Activated T-cell treated with anti-CD3 and anti-CD28 coated beads, Interleukin-2, amount 50 U/mL, for 72 hours (primary cell): Measurements from ENCODE around the gene ZFYVE28. TPM values are rescaled to one million over a fixed set of nuclear protein-coding genes. Genes with fewer than 3 reads are reported as not detected.
"Not testable (repeated sequence)": the region's sequence is repeated elsewhere in the genome, so short reads cannot be mapped to it uniquely, and the experiment has no call there.

Experiments used
- ATAC-seq, 2 donors: fragments of 150-1000 bp; cut with Tn5 transposase; replicated peaks in 1 of 2; 2 replicates each; pipeline ENCODE4 v1.10.0; 2021; ENCODE audit warnings: moderate library complexity in 2 of 2, mild to moderate bottlenecking in 1 of 2
- DNase-seq, 2 donors: peaks; one replicate each; pipeline ENCODE4 v3.0.0; 2021 to 2022; ENCODE audit warnings: mixed read lengths in 1 of 2
- H3K27ac Mint-ChIP-seq: one replicate; pipeline ENCODE4 v1.8.0; 2022; ENCODE audit warnings: mild to moderate bottlenecking, moderate library complexity, mixed read lengths
- H3K27me3 Mint-ChIP-seq: one replicate; pipeline ENCODE4 v1.8.0; 2022; ENCODE audit warnings: low read depth, mixed read lengths
- H3K36me3 Mint-ChIP-seq, 2 donors: one replicate each; pipeline ENCODE4 v1.8.0; 2022; ENCODE audit warnings: mixed read lengths in 2 of 2, mild to moderate bottlenecking in 1 of 2; ENCODE audit not compliant: insufficient read depth in 2 of 2
- H3K4me1 Mint-ChIP-seq: one replicate; pipeline ENCODE4 v1.8.0; 2022; ENCODE audit warnings: low read depth, mixed read lengths
- H3K4me3 Mint-ChIP-seq, 2 donors: one replicate each; pipeline ENCODE4 v1.8.0; 2022; ENCODE audit warnings: mild to moderate bottlenecking in 2 of 2, mixed read lengths in 2 of 2, moderate library complexity in 2 of 2
- H3K9me3 Mint-ChIP-seq, 2 donors: one replicate each; pipeline ENCODE4 v1.8.0; 2022; ENCODE audit warnings: mixed read lengths in 2 of 2
- total RNA-seq, 2 donors: library from RNA; stranded (reverse); gene quantifications; one replicate each; pipeline ENCODE4 v1.2.3, GENCODE V29; 2022

The ZFYVE28 gene
- total RNA-seq, 2 donors from 2014 or later = 14.4 to 24.4 TPM

DNA sequence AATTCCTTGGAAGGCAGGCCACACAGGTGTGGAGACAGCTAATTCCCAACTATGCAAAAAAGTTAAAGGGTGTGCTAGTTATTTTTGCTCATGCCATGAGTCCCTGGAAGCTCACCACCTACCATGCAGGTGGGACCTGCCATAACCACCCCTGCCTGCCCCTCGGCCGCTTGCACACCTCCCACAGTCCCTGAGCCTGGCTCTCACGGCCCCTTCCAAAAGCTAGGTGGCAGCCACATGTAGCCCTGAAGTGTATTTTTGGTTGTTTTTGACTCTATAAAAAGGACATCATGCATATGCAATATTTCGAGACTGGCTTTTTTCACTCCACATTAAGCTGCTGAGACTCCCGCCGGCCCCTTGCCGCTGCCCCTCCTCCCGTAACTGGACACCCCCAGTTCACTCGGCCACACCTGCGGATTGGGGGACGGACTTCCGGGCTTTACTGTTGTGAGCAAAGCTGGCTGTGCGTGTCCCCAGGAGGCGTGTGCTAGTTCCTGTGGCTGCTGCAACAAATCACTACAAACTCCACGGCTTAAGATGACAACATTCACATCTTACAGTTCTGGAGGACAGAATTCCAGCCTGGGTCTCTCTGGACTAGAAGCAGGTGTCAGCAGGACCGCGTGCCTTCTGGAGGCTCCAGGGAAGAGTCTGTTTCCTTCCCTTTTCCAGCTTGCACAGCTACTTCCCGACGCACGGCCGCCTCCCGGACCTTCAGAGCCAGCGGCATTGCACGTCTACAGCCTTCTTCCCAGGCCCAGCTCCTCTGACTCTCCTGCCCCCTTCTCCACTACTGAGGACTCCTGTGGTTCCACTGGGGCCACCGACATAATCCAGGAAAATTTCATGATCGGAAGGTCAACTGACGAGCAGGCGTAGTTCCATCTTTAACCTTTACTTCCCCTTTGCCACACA lies 24.8 kb downstream of the ZFYVE28 start:
- DNase-seq = no peak
- peak; percentile 60 to 71 for ATAC-seq
- H3K27ac Mint-ChIP-seq = no peak overlapping the region
- H3K4me3 Mint-ChIP-seq = peak overlapping the region; percentile 23 to 52
- H3K4me1 Mint-ChIP-seq = peaks cover 28% of the 10 kb centered on the region
- no peaks in the 10 kb centered on the region for H3K36me3 Mint-ChIP-seq
- H3K27me3 Mint-ChIP-seq = peaks cover 18% of the 10 kb centered on the region
- H3K9me3 Mint-ChIP-seq = no peaks in the 10 kb centered on the region

DNA sequence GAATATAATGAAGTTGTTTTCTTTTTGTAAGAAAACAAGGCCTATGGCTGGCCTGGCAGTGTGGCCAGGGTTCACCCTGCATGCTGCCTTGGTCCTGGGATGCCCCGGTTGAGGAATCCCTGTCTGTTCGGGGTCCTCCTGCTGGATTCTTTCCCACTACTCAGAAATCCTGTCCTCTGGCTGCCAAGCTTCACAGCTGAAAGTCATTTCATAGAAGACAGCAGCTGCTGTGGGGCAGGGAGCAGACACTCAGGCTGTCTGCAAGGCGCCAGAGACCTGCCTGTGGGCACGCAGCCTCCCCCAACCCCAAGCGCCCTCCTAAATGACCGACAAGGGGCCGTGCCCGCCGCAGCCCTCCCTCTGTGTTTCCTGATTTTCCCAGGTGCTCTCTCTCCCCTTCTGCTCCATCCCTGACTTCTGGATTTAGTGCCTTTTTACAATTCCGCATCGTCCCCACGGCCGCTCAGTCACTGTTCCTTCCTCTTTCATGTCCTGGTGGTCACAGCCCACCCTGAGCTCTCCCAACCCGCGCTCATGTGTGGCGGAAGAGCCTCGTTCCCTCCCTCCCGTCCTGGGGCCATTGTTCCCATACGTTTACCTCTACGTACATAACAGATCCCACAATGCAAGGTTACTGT lies 27.5 kb downstream of the ZFYVE28 start:
- DNase-seq (no peak), ATAC-seq (no peak)
- no peaks in the 10 kb centered on the region for H3K36me3 Mint-ChIP-seq
- H3K4me3 Mint-ChIP-seq = peak overlapping the region in 1 of 2 donors; percentile 56
- H3K9me3 Mint-ChIP-seq = no peaks in the 10 kb centered on the region
- H3K27ac Mint-ChIP-seq = no peak overlapping the region
- peaks cover 28% of the 10 kb centered on the region for H3K4me1 Mint-ChIP-seq
- H3K27me3 Mint-ChIP-seq = peaks cover 18% of the 10 kb centered on the region

- Mint-ChIP-seq H3K27me3 (peaks cover 18% of the 10 kb centered on the region), H3K9me3 (no peaks in the 10 kb centered on the region), H3K4me3 (no peak overlapping the region), H3K4me1 (peaks cover 27% of the 10 kb centered on the region), H3K27ac (no peak overlapping the region), H3K36me3 (no peaks in the 10 kb centered on the region)
- ATAC-seq (no peak), DNase-seq (no peak)
These were observed 28.3 kb downstream of the ZFYVE28 start for GRCh38 chr4:2390146-2390545.

DNA sequence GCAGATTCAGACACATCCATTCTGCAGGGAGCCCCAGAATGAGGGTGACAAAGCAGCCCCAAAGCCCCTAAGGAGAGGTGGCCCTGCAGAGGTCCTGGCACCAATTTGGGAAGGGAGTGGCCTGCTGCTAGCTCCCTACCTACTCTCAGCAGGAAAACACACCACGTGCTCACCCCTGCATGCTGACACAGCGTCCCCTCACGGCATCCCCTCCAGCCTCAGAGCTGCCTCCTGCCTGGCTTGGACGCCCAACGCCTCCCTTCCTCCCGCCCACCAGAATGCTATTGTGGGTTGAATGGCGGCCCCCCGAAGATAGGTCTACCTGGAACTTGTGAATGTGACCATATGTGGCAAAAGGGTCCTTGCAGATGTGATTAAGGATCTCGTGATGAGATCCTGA lies 28.8 kb downstream of the ZFYVE28 start:
- ATAC-seq = no peak
- Mint-ChIP-seq H3K27ac (no peak overlapping the region), H3K27me3 (peaks cover 18% of the 10 kb centered on the region), H3K36me3 (no peaks in the 10 kb centered on the region), H3K4me1 (peaks cover 22% of the 10 kb centered on the region), H3K4me3 (no peak overlapping the region), H3K9me3 (no peaks in the 10 kb centered on the region)
- DNase-seq = no peak

GRCh38 chr4:2388429-2389182 lies 29.8 kb downstream of the ZFYVE28 start:
- no peak overlapping the region for H3K4me3 Mint-ChIP-seq

GRCh38 chr4:2387829-2388228 lies 30.6 kb downstream of the ZFYVE28 start:
- H3K4me1 Mint-ChIP-seq = peaks cover 16% of the 10 kb centered on the region
- no peak overlapping the region for H3K4me3 Mint-ChIP-seq
- no peak for DNase-seq
- H3K36me3 Mint-ChIP-seq = no peaks in the 10 kb centered on the region
- no peak overlapping the region for H3K27ac Mint-ChIP-seq
- ATAC-seq = no peak
- peaks cover 18% of the 10 kb centered on the region for H3K27me3 Mint-ChIP-seq
- H3K9me3 Mint-ChIP-seq = no peaks in the 10 kb centered on the region

More at GRCh38 chr4:2388429-2389182, 29.8 kb downstream of the ZFYVE28 start:
- peaks cover 14% of the 10 kb centered on the region for H3K4me1 Mint-ChIP-seq
- H3K9me3 Mint-ChIP-seq = no peaks in the 10 kb centered on the region
- H3K27me3 Mint-ChIP-seq = peaks cover 18% of the 10 kb centered on the region
- no peak for DNase-seq
- no peak for ATAC-seq
- no peaks in the 10 kb centered on the region for H3K36me3 Mint-ChIP-seq
- no peak overlapping the region for H3K27ac Mint-ChIP-seq

DNA sequence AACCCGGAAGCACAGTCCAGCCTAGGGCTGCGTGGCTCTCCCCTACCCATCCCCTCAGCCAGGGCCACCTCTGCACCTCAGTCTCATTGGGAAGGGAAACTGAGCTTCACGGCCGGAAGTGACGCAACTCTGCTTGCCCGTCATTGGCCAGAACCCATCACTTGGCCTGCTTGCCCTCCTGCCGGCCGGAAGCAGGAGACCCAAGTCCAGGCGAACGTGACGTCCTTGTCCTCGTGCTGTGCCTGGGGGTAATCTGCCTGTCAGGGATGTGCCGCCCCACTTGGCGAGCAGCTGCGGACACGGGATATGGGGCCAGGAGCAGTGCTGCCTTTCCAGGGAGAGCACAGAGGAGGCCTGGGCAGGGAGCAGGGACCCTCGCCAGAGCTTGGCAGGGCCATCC lies 31.2 kb downstream of the ZFYVE28 start:
- H3K4me3 Mint-ChIP-seq = no peak overlapping the region
- DNase-seq (no peak), ATAC-seq (no peak)
- H3K27ac Mint-ChIP-seq = no peak overlapping the region
- H3K9me3 Mint-ChIP-seq = no peaks in the 10 kb centered on the region
- peaks cover 15% of the 10 kb centered on the region for H3K27me3 Mint-ChIP-seq
- H3K36me3 Mint-ChIP-seq = no peaks in the 10 kb centered on the region
- H3K4me1 Mint-ChIP-seq = peaks cover 21% of the 10 kb centered on the region

DNA sequence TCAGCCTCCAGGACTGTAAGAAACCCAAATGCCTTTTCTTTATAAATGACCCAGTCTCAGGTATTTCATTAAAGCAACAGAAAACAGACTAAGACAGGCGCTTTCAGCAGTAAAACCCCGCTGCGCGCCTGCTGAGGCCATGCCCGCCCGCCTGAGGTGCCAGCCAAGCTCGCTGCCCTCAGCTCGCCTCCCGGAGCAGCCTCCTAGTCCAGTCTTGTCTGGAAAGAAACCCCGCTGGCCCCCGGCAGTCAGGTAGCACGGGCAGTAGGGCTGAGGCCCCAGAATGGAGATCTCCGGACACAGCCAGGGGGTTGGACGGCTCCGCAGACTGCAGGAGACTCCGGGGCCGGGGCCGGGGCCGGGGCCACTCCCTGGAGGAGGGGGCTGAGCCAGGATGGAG lies 31.7 kb downstream of the ZFYVE28 start:
- Mint-ChIP-seq H3K4me1 (peaks cover 21% of the 10 kb centered on the region), H3K4me3 (no peak overlapping the region), H3K27me3 (peaks cover 10% of the 10 kb centered on the region), H3K36me3 (no peaks in the 10 kb centered on the region), H3K27ac (no peak overlapping the region), H3K9me3 (no peaks in the 10 kb centered on the region)
- ATAC-seq = no peak
- no peak for DNase-seq

DNA sequence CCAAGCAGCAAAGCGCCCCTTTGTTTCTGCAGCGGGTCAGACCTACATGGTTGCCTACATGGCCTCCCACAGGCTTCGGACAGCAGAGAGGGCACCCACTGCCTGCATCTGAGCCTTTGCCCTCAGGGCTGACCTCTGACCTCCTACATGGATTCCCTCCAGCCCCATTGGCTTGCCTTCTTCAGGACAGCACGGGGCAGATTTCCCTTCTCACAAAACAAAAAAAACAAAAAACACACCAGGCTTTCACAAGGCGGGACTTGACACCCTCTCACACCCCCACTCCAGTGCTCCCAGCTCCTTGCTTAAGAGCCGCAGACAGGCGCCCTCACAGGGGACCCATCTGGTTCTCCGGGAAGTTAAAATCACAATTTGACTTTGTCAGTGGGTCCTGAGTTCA lies 32.9 kb downstream of the ZFYVE28 start:
- ATAC-seq (no peak), DNase-seq (no peak)
- Mint-ChIP-seq H3K36me3 (peaks cover 0 to 4% of the 10 kb centered on the region in 2 donors), H3K9me3 (no peaks in the 10 kb centered on the region), H3K4me1 (peaks cover 15% of the 10 kb centered on the region), H3K27me3 (no peaks in the 10 kb centered on the region), H3K27ac (peak overlapping the region; percentile 32), H3K4me3 (no peak overlapping the region)

- Mint-ChIP-seq H3K27ac (no peak overlapping the region), H3K4me1 (peaks cover 15% of the 10 kb centered on the region), H3K36me3 (peaks cover 0 to 4% of the 10 kb centered on the region in 2 donors), H3K4me3 (no peak overlapping the region), H3K27me3 (no peaks in the 10 kb centered on the region), H3K9me3 (no peaks in the 10 kb centered on the region)
- ATAC-seq (no peak), DNase-seq (no peak)
These were observed 34.2 kb downstream of the ZFYVE28 start for GRCh38 chr4:2384245-2384644.

GRCh38 chr4:2383760-2384159 lies 34.7 kb downstream of the ZFYVE28 start:
- H3K27ac Mint-ChIP-seq = no peak overlapping the region
- H3K36me3 Mint-ChIP-seq = peaks cover 0 to 4% of the 10 kb centered on the region in 2 donors
- H3K4me3 Mint-ChIP-seq = peak overlapping the region in 1 of 2 donors; percentile 36
- no peak for ATAC-seq
- no peaks in the 10 kb centered on the region for H3K9me3 Mint-ChIP-seq
- H3K4me1 Mint-ChIP-seq = peaks cover 15% of the 10 kb centered on the region
- no peaks in the 10 kb centered on the region for H3K27me3 Mint-ChIP-seq
- DNase-seq = no peak

GRCh38 chr4:2383220-2383631 lies 35.2 kb downstream of the ZFYVE28 start:
- not testable (repeated sequence) for H3K36me3 Mint-ChIP-seq, DNase-seq, H3K9me3 Mint-ChIP-seq, ATAC-seq, H3K27ac Mint-ChIP-seq, H3K27me3 Mint-ChIP-seq
- H3K4me3 Mint-ChIP-seq = peak overlapping the region in 1 of 2 donors; percentile 36
- H3K4me1 Mint-ChIP-seq = peaks cover 15% of the 10 kb centered on the region

DNA sequence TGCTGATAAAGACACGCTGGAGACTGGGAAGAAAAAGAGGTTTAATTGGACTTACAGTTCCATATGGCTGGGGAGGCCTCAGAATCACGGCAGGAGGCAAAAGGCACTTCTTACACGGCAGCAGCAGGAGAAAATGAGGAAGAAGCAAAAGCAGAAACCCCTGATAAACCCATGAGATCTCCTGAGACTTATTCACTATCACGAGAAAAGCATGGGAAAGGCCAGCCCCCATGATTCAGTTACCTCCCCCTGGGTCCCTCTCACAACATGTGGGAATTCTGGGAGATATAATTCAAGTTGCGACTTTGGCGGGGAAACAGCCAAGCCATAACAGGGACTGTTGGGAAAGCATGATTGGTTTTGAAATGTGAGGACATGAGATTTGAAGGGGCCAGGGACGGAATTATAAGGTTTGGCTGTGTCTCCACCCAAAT lies 35.7 kb downstream of the ZFYVE28 start:
- H3K4me1 Mint-ChIP-seq = peaks cover 15% of the 10 kb centered on the region
- not testable (repeated sequence) for DNase-seq, ATAC-seq, H3K4me3 Mint-ChIP-seq, H3K27me3 Mint-ChIP-seq, H3K36me3 Mint-ChIP-seq, H3K27ac Mint-ChIP-seq, H3K9me3 Mint-ChIP-seq
